K562 (cell line): ENCODE results near the gene UNKL. TPM values are rescaled to one million over a fixed set of nuclear protein-coding genes. Genes with fewer than 3 reads are reported as not detected.

Source experiments
- ETV5 ChIP-seq: sonication (generic); formaldehyde crosslinking; IDR thresholded peaks from 2 replicates; pipeline ENCODE4 v1.4.0; 2020; ENCODE audit warnings: low read depth, mild to moderate bottlenecking, missing genetic modification reagents
- HNRNPL ChIP-seq: fragments of 200-400 bp; formaldehyde crosslinking; IDR thresholded peaks from 2 replicates; pipeline ENCODE4 v1.6.1; 2017; ENCODE audit warnings: low read depth, mild to moderate bottlenecking, low read length
- SMAD3 ChIP-seq: fragments of 450-650 bp; formaldehyde crosslinking; conservative IDR thresholded peaks from 2 replicates; pipeline ENCODE4 v1.4.0; 2020; ENCODE audit warnings: mild to moderate bottlenecking
- ZNF124 ChIP-seq: sonication (generic); formaldehyde crosslinking; IDR thresholded peaks from 2 replicates; pipeline ENCODE4 v1.8.1; 2022; ENCODE audit warnings: missing genetic modification reagents
- polyA plus RNA-seq, 8 experiments: library from polyadenylated mRNA; depleted of rRNA in 4 of 8; stranded (reverse) in 5 of 8; unstranded in 3 of 8; fragments of >200 nt; fragmentation: Nextera tagmentation in 2 of 8; fragmentation: Illumina TruSeq in 1 of 8; extraction: Ambion mirVana in 2 of 8; extraction: Trizol in 1 of 8; gene quantifications; 2 replicates each; pipeline versions ENCODE4 v1.2.1 to v1.2.3, GENCODE V29; 2011 to 2014; ENCODE audit warnings: inconsistent platforms in 1 of 8, missing spikeins in 1 of 8
- total RNA-seq, 7 experiments: library from RNA; depleted of rRNA in 6 of 7; stranded (reverse); fragments of >200 nt in 6 of 7; fragmentation: Illumina TruSeq in 2 of 7; extraction: Trizol in 2 of 7; gene quantifications; 2 replicates each; pipeline versions ENCODE4 v1.2.1 to v1.2.3, GENCODE V29; 2011 to 2021; ENCODE audit warnings: low replicate concordance in 1 of 7
- TF ChIP-seq, protein P1 (sequence below): fragments of 250-450 bp; sonication (Bioruptor Pico); IDR thresholded peaks from 2 replicates; pipeline ENCODE4 v1.4.0; 2020
- TF ChIP-seq, protein P2 (sequence below): sonication (generic); formaldehyde crosslinking; IDR thresholded peaks from 2 replicates; pipeline ENCODE4 v1.9.0; 2022; ENCODE audit warnings: mild to moderate bottlenecking, missing genetic modification reagents

Gene UNKL
- total and polyA plus RNA-seq, 9 of the 15 experiments (the other 6 are each of a cell fraction or from before 2014, with no cell fraction given): 0.37 to 30.2 (median 5.1) TPM

DNA sequence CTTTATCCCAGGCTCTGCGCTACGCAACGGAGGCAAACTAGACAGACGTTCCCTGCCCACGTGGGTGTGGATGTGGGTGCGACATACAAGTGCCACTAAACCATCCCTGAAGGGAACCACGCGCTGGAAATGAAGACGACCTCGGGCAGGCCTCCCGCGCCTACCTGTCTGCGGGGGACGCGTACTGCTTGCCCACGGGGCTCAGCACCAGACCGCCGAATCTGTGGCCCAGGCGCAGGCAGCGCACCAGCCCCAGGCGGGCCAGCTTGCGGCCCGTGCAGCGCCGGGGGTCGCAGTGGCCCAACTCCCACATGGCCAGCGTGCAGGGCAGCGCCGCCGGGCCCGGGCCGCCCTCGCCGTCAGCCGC, 63.3 kb downstream of the UNKL start (continued):
- TF ChIP-seq, protein P1, sequence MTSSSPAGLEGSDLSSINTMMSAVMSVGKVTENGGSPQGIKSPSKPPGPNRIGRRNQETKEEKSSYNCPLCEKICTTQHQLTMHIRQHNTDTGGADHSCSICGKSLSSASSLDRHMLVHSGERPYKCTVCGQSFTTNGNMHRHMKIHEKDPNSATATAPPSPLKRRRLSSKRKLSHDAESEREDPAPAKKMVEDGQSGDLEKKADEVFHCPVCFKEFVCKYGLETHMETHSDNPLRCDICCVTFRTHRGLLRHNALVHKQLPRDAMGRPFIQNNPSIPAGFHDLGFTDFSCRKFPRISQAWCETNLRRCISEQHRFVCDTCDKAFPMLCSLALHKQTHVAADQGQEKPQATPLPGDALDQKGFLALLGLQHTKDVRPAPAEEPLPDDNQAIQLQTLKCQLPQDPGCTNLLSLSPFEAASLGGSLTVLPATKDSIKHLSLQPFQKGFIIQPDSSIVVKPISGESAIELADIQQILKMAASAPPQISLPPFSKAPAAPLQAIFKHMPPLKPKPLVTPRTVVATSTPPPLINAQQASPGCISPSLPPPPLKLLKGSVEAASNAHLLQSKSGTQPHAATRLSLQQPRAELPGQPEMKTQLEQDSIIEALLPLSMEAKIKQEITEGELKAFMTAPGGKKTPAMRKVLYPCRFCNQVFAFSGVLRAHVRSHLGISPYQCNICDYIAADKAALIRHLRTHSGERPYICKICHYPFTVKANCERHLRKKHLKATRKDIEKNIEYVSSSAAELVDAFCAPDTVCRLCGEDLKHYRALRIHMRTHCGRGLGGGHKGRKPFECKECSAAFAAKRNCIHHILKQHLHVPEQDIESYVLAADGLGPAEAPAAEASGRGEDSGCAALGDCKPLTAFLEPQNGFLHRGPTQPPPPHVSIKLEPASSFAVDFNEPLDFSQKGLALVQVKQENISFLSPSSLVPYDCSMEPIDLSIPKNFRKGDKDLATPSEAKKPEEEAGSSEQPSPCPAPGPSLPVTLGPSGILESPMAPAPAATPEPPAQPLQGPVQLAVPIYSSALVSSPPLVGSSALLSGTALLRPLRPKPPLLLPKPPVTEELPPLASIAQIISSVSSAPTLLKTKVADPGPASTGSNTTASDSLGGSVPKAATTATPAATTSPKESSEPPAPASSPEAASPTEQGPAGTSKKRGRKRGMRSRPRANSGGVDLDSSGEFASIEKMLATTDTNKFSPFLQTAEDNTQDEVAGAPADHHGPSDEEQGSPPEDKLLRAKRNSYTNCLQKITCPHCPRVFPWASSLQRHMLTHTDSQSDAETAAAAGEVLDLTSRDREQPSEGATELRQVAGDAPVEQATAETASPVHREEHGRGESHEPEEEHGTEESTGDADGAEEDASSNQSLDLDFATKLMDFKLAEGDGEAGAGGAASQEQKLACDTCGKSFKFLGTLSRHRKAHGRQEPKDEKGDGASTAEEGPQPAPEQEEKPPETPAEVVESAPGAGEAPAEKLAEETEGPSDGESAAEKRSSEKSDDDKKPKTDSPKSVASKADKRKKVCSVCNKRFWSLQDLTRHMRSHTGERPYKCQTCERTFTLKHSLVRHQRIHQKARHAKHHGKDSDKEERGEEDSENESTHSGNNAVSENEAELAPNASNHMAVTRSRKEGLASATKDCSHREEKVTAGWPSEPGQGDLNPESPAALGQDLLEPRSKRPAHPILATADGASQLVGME (CRISPR knock-in tag): no peak
- no peak for TF ChIP-seq HNRNPL
- no peak for TF ChIP-seq ZNF124
- 0 out of 2 replicates have a peak, but pooled peaks have one; percentile 6 for TF ChIP-seq ETV5 (CRISPR knock-in tag)
- TF ChIP-seq SMAD3 (CRISPR knock-in tag): no peak
- TF ChIP-seq, protein P2, sequence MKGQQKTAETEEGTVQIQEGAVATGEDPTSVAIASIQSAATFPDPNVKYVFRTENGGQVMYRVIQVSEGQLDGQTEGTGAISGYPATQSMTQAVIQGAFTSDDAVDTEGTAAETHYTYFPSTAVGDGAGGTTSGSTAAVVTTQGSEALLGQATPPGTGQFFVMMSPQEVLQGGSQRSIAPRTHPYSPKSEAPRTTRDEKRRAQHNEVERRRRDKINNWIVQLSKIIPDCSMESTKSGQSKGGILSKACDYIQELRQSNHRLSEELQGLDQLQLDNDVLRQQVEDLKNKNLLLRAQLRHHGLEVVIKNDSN: peak; percentile 48; the same call in 1 of the 2 replicates
